WTC11 (cell line): Measurements from ENCODE around the gene SETD4.

Source experiments
- USF2 ChIP-seq: sonication (generic); formaldehyde crosslinking; IDR thresholded peaks from 2 replicates; pipeline ENCODE4 v1.8.1; 2023; ENCODE audit warnings: mild to moderate bottlenecking, missing genetic modification reagents, moderate library complexity
- TF ChIP-seq, protein P1 (sequence below): fragments of 200-600 bp; IDR thresholded peaks from 2 replicates; pipeline ENCODE4 v1.8.0; 2022; ENCODE audit warnings: antibody characterized with exemption

- no peak for TF ChIP-seq USF2 (CRISPR knock-in tag)
- TF ChIP-seq, protein P1, sequence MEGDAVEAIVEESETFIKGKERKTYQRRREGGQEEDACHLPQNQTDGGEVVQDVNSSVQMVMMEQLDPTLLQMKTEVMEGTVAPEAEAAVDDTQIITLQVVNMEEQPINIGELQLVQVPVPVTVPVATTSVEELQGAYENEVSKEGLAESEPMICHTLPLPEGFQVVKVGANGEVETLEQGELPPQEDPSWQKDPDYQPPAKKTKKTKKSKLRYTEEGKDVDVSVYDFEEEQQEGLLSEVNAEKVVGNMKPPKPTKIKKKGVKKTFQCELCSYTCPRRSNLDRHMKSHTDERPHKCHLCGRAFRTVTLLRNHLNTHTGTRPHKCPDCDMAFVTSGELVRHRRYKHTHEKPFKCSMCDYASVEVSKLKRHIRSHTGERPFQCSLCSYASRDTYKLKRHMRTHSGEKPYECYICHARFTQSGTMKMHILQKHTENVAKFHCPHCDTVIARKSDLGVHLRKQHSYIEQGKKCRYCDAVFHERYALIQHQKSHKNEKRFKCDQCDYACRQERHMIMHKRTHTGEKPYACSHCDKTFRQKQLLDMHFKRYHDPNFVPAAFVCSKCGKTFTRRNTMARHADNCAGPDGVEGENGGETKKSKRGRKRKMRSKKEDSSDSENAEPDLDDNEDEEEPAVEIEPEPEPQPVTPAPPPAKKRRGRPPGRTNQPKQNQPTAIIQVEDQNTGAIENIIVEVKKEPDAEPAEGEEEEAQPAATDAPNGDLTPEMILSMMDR, result no peak
These were observed 20.1 kb upstream of the SETD4 start for GRCh38 chr21:36080386-36080785.
